22Rv1 (cell line): ENCODE measurements around the gene DIS3L.

ENCODE experiments used
- CTCF ChIP-seq: fragments of 450-650 bp; IDR thresholded peaks from 2 replicates; pipeline ENCODE4 v1.5.1; 2017; ENCODE audit warnings: mild to moderate bottlenecking
- ZFX ChIP-seq: fragments of 450-650 bp; IDR thresholded peaks from 2 replicates; pipeline ENCODE4 v1.6.1; 2017; ENCODE audit warnings: antibody characterized with exemption, borderline replicate concordance

GRCh38 chr15:66293419-66294156 is at the start of gene DIS3L:
- TF ChIP-seq CTCF = no peak
- TF ChIP-seq ZFX = no peak
